ENCODE results near the gene ADPRHL1.

DNA sequence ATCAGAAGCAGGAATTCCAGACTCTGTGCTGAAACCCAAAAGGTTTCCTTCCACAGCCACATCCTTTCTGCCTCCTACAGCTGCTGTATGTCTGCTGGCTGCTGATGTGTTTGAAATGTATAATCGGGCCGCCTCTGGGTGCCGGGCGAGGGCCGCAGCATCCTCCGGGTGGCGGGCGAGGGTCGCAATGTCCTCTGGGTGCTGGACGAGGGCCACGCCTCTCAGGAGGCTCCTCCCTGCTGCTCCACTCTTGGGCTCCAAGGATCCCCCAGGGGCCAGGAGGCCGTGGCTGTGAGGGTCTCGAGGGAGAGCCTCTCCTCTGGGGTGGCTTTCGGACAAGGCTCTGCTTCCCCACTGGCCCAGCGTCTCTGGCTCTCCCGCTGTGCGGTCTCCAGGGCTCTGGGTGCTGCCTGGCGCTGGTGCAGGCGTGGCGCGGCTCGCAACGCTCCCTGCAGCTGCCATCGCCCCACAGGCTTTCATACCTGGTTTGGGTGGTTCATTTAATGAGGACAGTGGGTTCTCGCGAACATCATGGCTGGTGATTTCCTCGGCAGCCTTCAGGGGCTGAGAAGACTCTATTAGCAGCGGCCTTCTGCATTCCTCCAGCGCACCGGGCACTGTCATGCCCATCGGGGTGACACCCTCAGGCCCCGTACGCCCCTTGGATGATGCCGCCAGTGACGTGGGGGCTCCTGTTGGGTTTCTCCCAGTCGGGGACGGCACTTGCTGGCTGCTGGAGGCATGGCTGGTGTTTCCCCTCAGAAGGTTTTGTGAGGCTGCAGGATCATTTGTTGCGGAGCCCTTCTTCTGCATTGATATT lies 47.6 kb downstream of the ADPRHL1 start:
- TF ChIP-seq, protein P1, sequence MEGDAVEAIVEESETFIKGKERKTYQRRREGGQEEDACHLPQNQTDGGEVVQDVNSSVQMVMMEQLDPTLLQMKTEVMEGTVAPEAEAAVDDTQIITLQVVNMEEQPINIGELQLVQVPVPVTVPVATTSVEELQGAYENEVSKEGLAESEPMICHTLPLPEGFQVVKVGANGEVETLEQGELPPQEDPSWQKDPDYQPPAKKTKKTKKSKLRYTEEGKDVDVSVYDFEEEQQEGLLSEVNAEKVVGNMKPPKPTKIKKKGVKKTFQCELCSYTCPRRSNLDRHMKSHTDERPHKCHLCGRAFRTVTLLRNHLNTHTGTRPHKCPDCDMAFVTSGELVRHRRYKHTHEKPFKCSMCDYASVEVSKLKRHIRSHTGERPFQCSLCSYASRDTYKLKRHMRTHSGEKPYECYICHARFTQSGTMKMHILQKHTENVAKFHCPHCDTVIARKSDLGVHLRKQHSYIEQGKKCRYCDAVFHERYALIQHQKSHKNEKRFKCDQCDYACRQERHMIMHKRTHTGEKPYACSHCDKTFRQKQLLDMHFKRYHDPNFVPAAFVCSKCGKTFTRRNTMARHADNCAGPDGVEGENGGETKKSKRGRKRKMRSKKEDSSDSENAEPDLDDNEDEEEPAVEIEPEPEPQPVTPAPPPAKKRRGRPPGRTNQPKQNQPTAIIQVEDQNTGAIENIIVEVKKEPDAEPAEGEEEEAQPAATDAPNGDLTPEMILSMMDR (conservative IDR thresholded peaks at IDR 0.05 in 1 of 2, IDR thresholded peaks at IDR 0.05 in 1 of 2; ENCODE audit: low read depth in 1 of 2, low read length in 2 of 2): no peak
- no peak for TF ChIP-seq EZH2 (IDR thresholded peaks at IDR 0.05; ENCODE audit: low read length, missing control alignments)

All from fibroblast of lung (primary cell).